Measurements from ENCODE around the gene MED15. TPM values are rescaled to one million over a fixed set of nuclear protein-coding genes. Genes with fewer than 3 reads are reported as not detected.

The MED15 gene
- total and polyA plus RNA-seq, 2 of the 8 experiments (the other 6 are each of a cell fraction or from before 2014, with no cell fraction given): 28.3 to 57.1 TPM

GRCh38 chr22:20562607-20563465 is 55.4 kb downstream of the MED15 start (continued):
- TF ChIP-seq SAP30 (IDR thresholded peaks at IDR 0.05; ENCODE audit: insufficient read depth, insufficient replicate concordance, low read length) (no peak), SP4 (IDR thresholded peaks at IDR 0.05; ENCODE audit: low read length) (no peak)

All from H1 (cell line).